SH-SY5Y (cell line): ENCODE results near the gene FALEC.

Experiments used
- GATA2 ChIP-seq: IDR thresholded peaks from 2 replicates; pipeline ENCODE4 v1.6.1; 2011; ENCODE audit warnings: mild to moderate bottlenecking, low read depth, low read length
- GATA3 ChIP-seq: IDR thresholded peaks from 2 replicates; pipeline ENCODE4 v1.6.1; 2011; ENCODE audit warnings: low read depth, mild to moderate bottlenecking, low read length, moderate library complexity

DNA sequence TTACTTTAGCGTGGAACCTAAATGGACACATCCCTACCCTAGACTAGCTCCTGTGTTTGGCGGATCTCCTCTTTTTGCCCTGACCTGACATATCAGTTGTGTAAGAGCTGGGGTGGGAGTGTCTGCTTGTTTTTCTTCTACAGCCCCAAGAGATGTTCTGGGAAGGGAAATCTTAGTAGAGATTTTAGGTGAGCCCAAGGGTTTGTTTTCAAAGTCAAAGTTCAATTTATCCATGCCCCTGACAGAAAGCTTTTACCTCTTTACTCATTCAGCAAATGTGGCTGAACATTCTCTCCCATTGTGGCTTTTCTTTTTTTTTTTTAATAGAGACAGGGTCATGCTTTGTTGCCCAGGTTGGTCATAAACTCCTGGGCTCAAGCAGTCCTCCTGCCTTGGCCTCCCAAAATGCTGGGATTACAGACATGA, 35.6 kb upstream of the FALEC start:
- TF ChIP-seq GATA2 (no peak), GATA3 (no peak)
